ENCODE results near the gene CALD1. TPM values are rescaled to one million over a fixed set of nuclear protein-coding genes. Genes with fewer than 3 reads are reported as not detected.

Gene CALD1
- total RNA-seq, 6 experiments from 2014 or later, result 1,066 to 1,726 (median 1,102) TPM

GRCh38 chr7:134764365-134764764 lies 15.1 kb upstream of the CALD1 start:
- H3K27ac Mint-ChIP-seq, result no peak overlapping the region
- DNase-seq, result no peak
- H3K36me3 Mint-ChIP-seq (ENCODE audit: low read depth), result peaks cover 32% of the 10 kb centered on the region
- peaks cover 83% of the 10 kb centered on the region for H3K4me1 Mint-ChIP-seq (ENCODE audit: low read depth)
- H3K27me3 Mint-ChIP-seq (ENCODE audit: insufficient read depth), result peaks cover 3% of the 10 kb centered on the region
- no peaks in the 10 kb centered on the region; the same call in 1 of the 2 replicates for H3K9me3 Mint-ChIP-seq
- H3K4me3 Mint-ChIP-seq, result no peak overlapping the region
- no peak for TF ChIP-seq CTCF (IDR thresholded peaks at IDR 0.05)

- Mint-ChIP-seq H3K36me3 (ENCODE audit: low read depth) (peaks cover 40% of the 10 kb centered on the region), H3K9me3 (no peaks in the 10 kb centered on the region), H3K4me3 (peak overlapping the region; percentile 60), H3K27me3 (ENCODE audit: insufficient read depth) (peaks cover 4% of the 10 kb centered on the region), H3K4me1 (ENCODE audit: low read depth) (peaks cover 81% of the 10 kb centered on the region), H3K27ac (peak overlapping the region; percentile 77)
- TF ChIP-seq CTCF (IDR thresholded peaks at IDR 0.05), result no peak
- DNase-seq, result no peak
Measured at GRCh38 chr7:134766779-134767519, 12.5 kb upstream of the CALD1 start.

GRCh38 chr7:134767520-134768168 lies 11.8 kb upstream of the CALD1 start:
- H3K4me3 Mint-ChIP-seq, result peak overlapping the region; percentile 60
- no peaks in the 10 kb centered on the region for H3K9me3 Mint-ChIP-seq
- no peak for DNase-seq
- peaks cover 4% of the 10 kb centered on the region for H3K27me3 Mint-ChIP-seq (ENCODE audit: insufficient read depth)
- no peak for TF ChIP-seq CTCF (IDR thresholded peaks at IDR 0.05)
- H3K36me3 Mint-ChIP-seq (ENCODE audit: low read depth), result peaks cover 40% of the 10 kb centered on the region
- peaks cover 77% of the 10 kb centered on the region for H3K4me1 Mint-ChIP-seq (ENCODE audit: low read depth)
- peak overlapping the region; percentile 77 for H3K27ac Mint-ChIP-seq

GRCh38 chr7:134768243-134768642 lies 11.2 kb upstream of the CALD1 start:
- Mint-ChIP-seq H3K4me1 (ENCODE audit: low read depth) (peaks cover 71% of the 10 kb centered on the region), H3K36me3 (ENCODE audit: low read depth) (peaks cover 40% of the 10 kb centered on the region), H3K27me3 (ENCODE audit: insufficient read depth) (peaks cover 4% of the 10 kb centered on the region), H3K4me3 (no peak overlapping the region), H3K9me3 (no peaks in the 10 kb centered on the region), H3K27ac (0 out of 2 replicates have a peak overlapping the region, but pooled peaks have one; percentile 77)
- DNase-seq, result no peak
- TF ChIP-seq CTCF (IDR thresholded peaks at IDR 0.05), result no peak

GRCh38 chr7:134770676-134771075 lies 8.8 kb upstream of the CALD1 start:
- no peak for DNase-seq
- Mint-ChIP-seq H3K9me3 (no peaks in the 10 kb centered on the region), H3K27me3 (ENCODE audit: insufficient read depth) (peaks cover 1% of the 10 kb centered on the region; the same call in 1 of the 2 replicates), H3K27ac (no peak overlapping the region), H3K4me3 (no peak overlapping the region), H3K4me1 (ENCODE audit: low read depth) (peaks cover 65% of the 10 kb centered on the region), H3K36me3 (ENCODE audit: low read depth) (peaks cover 30% of the 10 kb centered on the region)
- TF ChIP-seq CTCF (IDR thresholded peaks at IDR 0.05), result no peak
